ENCODE data around the gene RAI1.

RAI1 gene

GRCh38 chr17:17794382-17794781, 113.1 kb downstream of the RAI1 start:
- TF ChIP-seq, protein P1, sequence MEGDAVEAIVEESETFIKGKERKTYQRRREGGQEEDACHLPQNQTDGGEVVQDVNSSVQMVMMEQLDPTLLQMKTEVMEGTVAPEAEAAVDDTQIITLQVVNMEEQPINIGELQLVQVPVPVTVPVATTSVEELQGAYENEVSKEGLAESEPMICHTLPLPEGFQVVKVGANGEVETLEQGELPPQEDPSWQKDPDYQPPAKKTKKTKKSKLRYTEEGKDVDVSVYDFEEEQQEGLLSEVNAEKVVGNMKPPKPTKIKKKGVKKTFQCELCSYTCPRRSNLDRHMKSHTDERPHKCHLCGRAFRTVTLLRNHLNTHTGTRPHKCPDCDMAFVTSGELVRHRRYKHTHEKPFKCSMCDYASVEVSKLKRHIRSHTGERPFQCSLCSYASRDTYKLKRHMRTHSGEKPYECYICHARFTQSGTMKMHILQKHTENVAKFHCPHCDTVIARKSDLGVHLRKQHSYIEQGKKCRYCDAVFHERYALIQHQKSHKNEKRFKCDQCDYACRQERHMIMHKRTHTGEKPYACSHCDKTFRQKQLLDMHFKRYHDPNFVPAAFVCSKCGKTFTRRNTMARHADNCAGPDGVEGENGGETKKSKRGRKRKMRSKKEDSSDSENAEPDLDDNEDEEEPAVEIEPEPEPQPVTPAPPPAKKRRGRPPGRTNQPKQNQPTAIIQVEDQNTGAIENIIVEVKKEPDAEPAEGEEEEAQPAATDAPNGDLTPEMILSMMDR (IDR thresholded peaks at IDR 0.05; ENCODE audit: low read depth, low read length) = no peak
- no peak overlapping the region for H3K4me3 ChIP-seq (ENCODE audit: low read depth, low read length)

GRCh38 chr17:17795296-17795695, 114.0 kb downstream of the RAI1 start:
- TF ChIP-seq, protein P1 (IDR thresholded peaks at IDR 0.05; ENCODE audit: low read depth, low read length) = no peak

DNA sequence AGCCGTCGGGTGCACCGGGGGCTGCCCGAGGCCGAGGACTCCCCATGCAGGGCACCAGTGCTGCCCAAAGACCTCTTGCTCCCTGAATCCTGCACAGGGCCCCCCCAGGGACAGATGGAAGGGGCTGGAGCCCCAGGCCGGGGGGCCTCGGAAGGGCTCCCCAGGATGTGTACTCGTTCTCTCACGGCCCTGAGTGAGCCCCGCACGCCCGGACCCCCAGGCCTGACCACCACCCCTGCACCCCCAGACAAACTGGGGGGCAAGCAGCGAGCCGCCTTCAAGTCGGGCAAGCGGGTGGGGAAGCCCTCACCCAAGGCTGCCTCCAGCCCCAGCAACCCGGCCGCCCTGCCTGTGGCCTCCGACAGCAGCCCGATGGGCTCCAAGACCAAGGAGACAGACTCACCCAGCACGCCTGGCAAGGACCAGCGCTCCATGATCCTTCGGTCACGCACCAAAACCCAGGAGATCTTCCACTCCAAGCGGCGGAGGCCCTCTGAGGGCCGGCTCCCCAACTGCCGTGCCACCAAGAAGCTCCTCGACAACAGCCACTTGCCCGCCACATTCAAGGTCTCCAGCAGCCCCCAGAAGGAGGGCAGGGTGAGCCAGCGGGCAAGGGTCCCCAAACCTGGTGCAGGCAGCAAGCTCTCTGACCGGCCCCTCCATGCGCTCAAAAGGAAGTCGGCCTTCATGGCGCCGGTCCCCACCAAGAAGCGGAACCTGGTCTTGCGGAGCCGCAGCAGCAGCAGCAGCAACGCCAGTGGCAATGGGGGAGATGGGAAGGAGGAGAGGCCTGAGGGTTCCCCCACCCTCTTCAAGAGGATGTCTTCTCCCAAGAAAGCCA, 114.9 kb downstream of the RAI1 start:
- TF ChIP-seq, protein P1 (IDR thresholded peaks at IDR 0.05; ENCODE audit: low read depth, low read length) = no peak
- H3K4me3 ChIP-seq (ENCODE audit: low read depth, low read length) = no peak overlapping the region

More at GRCh38 chr17:17795296-17795695, 114.0 kb downstream of the RAI1 start:
- no peak overlapping the region for H3K4me3 ChIP-seq (ENCODE audit: low read depth, low read length)

DNA sequence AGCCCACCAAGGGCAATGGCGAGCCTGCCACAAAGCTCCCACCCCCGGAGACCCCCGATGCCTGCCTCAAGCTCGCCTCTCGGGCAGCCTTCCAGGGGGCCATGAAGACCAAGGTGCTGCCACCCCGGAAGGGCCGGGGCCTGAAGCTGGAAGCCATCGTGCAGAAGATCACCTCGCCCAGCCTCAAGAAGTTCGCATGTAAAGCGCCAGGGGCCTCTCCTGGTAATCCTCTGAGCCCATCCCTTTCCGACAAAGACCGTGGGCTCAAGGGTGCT, 115.5 kb downstream of the RAI1 start:
- TF ChIP-seq, protein P1 (IDR thresholded peaks at IDR 0.05; ENCODE audit: low read depth, low read length) = no peak
- H3K4me3 ChIP-seq (ENCODE audit: low read depth, low read length) = no peak overlapping the region

DNA sequence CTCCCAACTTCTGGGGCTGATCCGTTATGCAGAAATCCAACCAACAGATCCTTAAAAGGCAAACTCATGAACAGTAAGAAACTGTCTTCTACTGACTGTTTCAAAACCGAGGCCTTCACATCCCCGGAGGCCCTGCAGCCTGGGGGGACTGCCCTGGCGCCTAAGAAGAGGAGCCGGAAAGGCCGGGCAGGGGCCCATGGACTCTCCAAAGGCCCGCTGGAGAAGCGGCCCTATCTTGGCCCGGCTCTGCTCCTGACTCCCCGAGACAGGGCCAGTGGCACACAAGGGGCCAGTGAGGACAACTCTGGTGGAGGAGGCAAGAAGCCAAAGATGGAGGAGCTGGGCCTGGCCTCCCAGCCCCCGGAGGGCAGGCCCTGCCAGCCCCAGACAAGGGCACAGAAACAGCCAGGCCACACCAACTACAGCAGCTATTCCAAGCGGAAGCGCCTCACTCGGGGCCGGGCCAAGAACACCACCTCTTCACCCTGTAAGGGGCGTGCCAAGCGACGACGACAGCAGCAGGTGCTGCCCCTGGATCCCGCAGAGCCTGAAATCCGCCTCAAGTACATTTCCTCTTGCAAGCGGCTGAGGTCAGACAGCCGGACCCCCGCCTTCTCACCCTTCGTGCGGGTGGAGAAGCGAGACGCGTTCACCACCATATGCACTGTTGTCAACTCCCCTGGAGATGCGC, 116.0 kb downstream of the RAI1 start:
- no peak overlapping the region for H3K4me3 ChIP-seq (ENCODE audit: low read depth, low read length)
- TF ChIP-seq, protein P1 (IDR thresholded peaks at IDR 0.05; ENCODE audit: low read depth, low read length) = no peak

DNA sequence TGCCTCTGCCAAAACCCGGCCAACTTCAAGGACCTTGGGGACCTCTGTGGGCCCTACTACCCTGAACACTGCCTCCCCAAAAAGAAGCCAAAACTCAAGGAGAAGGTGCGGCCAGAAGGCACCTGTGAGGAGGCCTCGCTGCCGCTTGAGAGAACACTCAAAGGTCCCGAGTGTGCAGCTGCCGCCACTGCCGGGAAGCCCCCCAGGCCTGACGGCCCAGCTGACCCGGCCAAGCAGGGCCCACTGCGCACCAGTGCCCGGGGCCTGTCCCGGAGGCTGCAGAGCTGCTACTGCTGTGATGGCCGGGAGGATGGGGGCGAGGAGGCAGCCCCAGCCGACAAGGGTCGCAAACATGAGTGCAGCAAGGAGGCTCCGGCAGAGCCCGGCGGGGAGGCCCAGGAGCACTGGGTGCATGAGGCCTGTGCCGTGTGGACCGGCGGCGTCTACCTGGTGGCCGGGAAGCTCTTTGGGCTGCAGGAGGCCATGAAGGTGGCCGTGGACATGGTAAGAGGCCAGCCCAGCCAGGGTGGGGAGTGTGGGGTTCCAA, 116.8 kb downstream of the RAI1 start:
- TF ChIP-seq, protein P1 (IDR thresholded peaks at IDR 0.05; ENCODE audit: low read depth, low read length) = no peak
- H3K4me3 ChIP-seq (ENCODE audit: low read depth, low read length) = no peak overlapping the region
